Activated CD4-positive, alpha-beta T cell treated with anti-CD3 and anti-CD28 coated beads, Interleukin-2, Interleukin-4, amounts not matched to agents 100 ng/mL and 50 ng/mL, durations not matched to agents 16 hours and 8 hours (primary cell): ENCODE measurements around the gene ZNF622.
"Not testable (repeated sequence)": the region's sequence is repeated elsewhere in the genome, so short reads cannot be mapped to it uniquely, and the experiment has no call there.

Experiments used
- DNase-seq: peaks from one replicate; pipeline ENCODE4 v3.0.0-alpha.2; 2020; ENCODE audit warnings: low spot score

ZNF622 gene

GRCh38 chr5:16480144-16480543, 14.5 kb upstream of the ZNF622 start:
- DNase-seq: no peak

- no peak for DNase-seq
Measured at GRCh38 chr5:16477541-16477940, 11.9 kb upstream of the ZNF622 start.

- DNase-seq: not testable (repeated sequence)
Measured at GRCh38 chr5:16476417-16476816, 10.8 kb upstream of the ZNF622 start.

- DNase-seq: no peak
Measured at GRCh38 chr5:16471387-16471786, 5.8 kb upstream of the ZNF622 start.

- DNase-seq: peak; percentile 77
Measured at GRCh38 chr5:16467363-16468219, 2.0 kb upstream of the ZNF622 start.

GRCh38 chr5:16464664-16465543, 696 bp downstream of the ZNF622 start:
- no peak for DNase-seq

- DNase-seq: no peak
Measured at GRCh38 chr5:16464231-16464630, 1.4 kb downstream of the ZNF622 start.

GRCh38 chr5:16461782-16462181, 3.8 kb downstream of the ZNF622 start:
- DNase-seq: no peak

GRCh38 chr5:16461026-16461425, 4.6 kb downstream of the ZNF622 start:
- DNase-seq: no peak

GRCh38 chr5:16459451-16459850, 6.1 kb downstream of the ZNF622 start:
- no peak for DNase-seq

GRCh38 chr5:16457853-16458252, 7.7 kb downstream of the ZNF622 start:
- no peak for DNase-seq

- no peak for DNase-seq
Measured at GRCh38 chr5:16457451-16457850, 8.1 kb downstream of the ZNF622 start.

- DNase-seq: peak; percentile 65
Measured at GRCh38 chr5:16456103-16456832, 9.3 kb downstream of the ZNF622 start.

- DNase-seq: no peak
Measured at GRCh38 chr5:16455668-16456067, 9.9 kb downstream of the ZNF622 start.

GRCh38 chr5:16454686-16455085, 10.9 kb downstream of the ZNF622 start:
- DNase-seq: no peak

- DNase-seq: no peak
Measured at GRCh38 chr5:16453609-16454008, 12.0 kb downstream of the ZNF622 start.

- no peak for DNase-seq
Measured at GRCh38 chr5:16450163-16450562, 15.4 kb downstream of the ZNF622 start.

GRCh38 chr5:16446993-16447392, 18.6 kb downstream of the ZNF622 start:
- DNase-seq: no peak

- DNase-seq: no peak
Measured at GRCh38 chr5:16437977-16438376, 27.6 kb downstream of the ZNF622 start.

- DNase-seq: not testable (repeated sequence)
Measured at GRCh38 chr5:16436065-16436682, 29.4 kb downstream of the ZNF622 start.

GRCh38 chr5:16431490-16431889, 34.1 kb downstream of the ZNF622 start:
- no peak for DNase-seq
